T-helper 22 cell (primary cell): ENCODE results near the gene TP73.

Experiments used
- DNase-seq: peaks from one replicate; pipeline ENCODE4 v3.0.0-alpha.2; 2020; ENCODE audit warnings: low read depth

Gene TP73

GRCh38 chr1:3653286-3653618 lies 936 bp downstream of the TP73 start:
- DNase-seq, result no peak

DNA sequence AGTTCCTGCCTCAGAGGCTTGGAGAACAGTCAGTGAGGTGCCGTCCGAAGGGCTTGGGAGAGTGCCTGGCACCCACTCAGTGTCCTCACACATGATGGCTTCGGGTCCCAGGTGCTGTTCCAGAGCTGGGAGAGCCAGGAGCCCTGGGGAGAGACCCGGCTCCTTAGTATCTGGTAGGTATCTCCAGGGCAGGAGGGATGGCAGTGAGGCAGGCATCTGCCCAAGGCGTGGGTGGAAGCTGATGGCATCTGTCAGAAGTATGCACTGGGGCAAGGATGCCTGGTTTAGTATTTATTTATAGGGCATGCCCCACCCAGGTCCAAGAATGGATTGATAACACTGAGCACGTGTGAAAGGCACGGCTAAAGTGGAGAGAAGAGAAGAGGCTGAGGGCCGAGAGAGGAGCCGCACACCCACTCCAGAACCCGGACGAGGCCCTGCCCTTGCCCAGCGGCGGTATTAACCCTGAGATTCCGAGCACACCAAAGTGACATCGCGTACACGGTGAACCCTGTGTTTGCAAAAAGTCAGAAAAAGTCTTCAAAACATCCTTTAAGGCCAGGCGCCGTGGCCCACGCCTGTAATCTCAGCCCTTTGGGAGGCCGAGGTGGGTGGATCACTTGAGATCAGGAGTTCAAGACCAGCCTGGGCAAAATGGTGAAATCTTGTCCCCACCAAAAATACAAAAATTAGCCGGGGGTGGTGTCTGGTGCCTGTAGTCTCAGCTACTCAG lies 2.4 kb downstream of the TP73 start:
- no peak for DNase-seq

DNA sequence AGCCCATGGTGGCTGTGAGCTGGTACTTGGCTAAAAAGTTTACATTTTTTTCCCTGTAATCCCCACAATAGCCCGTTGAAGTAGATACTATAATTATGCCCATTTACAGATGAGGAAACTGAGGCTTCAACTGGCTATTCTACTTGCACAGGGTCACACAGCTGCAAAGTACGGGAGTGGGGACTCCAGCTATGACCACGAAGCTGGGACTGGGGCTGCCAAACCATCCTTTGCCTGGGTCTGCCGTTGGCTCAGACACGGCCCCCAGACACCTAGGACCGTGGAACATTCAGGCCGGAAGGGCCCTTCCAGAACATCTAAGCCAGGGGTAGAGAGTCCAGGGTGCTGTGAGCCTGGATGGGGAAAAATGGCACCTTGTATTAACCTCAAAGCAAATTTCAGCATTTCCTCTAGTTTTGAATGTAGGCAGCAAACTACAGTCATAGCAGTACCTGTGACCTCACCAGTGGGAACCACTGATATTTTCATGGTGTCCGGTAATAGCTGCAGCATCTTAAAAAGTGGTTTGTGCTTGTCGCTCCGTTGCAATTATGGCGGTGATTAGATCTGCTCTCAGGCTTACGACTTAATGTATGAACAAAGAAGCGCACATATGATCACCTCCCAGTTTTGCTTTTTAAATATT lies 4.3 kb downstream of the TP73 start:
- DNase-seq, result no peak

- DNase-seq, result no peak
Measured at GRCh38 chr1:3657096-3657475, 4.8 kb downstream of the TP73 start.

- no peak for DNase-seq
Measured at GRCh38 chr1:3657578-3658230, 5.4 kb downstream of the TP73 start.

DNA sequence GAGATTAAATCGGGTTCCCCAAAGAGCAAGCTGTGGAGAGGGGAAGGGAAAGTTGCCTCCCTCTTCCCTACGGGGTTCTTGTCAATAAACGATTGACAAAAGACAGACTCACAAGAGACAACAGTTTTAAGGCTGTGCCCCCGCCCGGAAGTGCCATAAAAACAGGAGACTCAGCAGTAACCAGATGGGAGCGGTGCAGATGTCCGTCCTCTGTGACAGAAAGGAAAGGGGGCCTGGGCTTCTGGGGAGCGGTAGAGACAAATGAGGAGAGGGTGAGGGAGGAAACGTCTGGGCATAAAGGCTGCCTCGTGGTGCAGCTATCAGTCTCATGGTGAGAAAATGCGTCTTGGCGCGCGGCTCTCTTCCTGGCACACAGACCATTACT lies 5.9 kb downstream of the TP73 start:
- no peak for DNase-seq

- DNase-seq, result no peak
Measured at GRCh38 chr1:3659093-3659492, 6.8 kb downstream of the TP73 start.

- DNase-seq, result no peak
Measured at GRCh38 chr1:3660704-3661103, 8.4 kb downstream of the TP73 start.

GRCh38 chr1:3661631-3662030 lies 9.3 kb downstream of the TP73 start:
- DNase-seq, result no peak

DNA sequence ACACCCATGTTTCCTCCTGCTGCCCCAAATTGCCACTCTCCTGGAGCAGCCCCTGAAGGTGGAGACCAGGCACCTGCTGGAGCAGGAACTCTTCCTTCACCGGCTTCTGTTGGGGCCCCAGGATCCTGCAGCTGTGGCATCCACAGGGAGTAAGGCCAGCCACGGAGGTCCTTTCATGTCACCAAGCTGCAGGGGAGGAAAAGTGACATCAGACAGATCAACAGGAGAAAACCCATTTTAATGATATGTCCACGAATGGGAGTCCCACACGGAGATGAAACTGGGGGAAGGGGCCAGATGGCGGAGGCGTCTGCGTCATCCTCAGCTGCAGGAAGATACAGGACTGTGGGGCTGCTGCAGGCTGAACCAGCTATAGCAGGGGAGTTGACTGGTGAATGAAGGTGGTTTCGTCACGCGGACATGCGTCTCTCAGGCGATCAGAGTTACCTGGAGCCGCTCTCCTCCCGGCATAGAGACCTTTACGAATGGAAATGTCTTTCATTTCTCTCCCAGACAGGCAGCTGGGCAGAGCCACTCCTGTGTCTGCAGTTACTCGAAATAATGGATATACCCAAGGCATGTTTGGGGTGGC lies 9.9 kb downstream of the TP73 start:
- no peak for DNase-seq

DNA sequence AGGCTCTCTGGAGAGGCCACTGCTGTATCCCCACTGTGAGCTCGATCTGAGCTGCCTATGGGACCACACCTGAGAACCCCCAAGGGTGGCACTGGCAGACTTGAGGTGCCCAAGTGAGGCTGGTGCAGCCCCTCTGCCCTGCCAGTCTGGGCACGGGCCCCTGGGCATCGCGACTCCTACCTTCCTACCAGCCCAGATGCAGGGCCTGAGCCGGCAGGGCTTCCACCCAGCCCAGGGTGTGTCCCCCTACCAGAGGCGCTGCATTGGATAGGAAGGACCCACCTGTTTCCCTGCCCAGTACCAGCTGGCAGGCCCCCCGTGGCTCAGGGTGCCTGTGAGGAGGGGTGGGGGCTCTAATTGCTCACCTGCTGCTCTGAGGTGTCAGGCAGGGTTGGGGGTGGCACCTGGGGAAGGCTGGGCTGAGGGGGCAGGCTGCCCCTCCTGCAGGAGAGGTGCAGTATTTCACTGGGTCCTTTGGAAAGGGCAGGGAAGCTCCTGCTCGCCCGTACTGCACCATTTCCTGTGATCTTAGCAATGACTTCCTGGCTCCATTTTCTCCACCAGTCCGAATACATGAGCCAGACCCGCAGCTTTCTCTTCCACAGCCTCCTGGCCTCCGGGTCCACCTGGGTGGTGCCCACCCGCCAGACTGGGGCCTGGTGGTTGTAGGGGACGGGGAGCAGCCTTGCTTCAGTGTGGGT lies 11.8 kb downstream of the TP73 start:
- DNase-seq, result no peak

- no peak for DNase-seq
Measured at GRCh38 chr1:3664700-3665375, 12.5 kb downstream of the TP73 start.

GRCh38 chr1:3668148-3668547 lies 15.8 kb downstream of the TP73 start:
- DNase-seq, result no peak

DNA sequence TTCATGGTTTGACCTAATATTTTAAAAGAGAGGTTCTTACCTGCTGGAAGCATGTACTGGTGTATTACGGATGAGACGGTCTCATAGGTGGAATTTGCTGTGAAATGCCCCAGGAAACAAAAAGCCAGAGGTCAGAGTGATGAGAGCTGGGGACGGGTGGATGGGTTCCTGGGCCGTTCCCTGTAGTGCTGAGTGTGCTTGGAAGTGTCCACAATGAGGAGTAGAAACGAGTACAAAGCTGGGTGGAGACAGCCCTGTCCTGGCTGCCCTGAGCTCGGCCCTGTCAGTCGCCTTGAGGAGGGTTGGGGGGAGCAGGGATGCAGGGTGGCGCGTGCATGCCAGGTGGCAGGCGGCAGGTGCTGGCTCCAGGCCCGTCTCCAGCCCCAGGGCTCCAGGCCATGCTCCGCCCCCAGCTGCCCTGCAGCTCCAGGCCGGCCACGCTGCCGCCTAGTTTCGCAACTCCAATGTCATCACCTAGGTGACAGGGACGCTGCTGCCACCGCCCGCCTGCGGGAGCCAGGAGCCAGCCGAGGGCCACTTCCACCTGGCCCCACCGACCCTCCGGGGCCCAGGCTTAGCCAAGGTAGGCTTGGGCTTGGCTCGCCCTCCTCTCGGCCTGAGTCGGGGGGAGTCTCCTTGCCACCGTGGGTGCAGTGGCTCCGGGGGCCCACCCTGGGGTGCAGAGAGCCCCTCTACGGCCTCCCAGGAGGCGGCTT lies 16.4 kb downstream of the TP73 start:
- DNase-seq, result no peak

- DNase-seq, result no peak
Measured at GRCh38 chr1:3669421-3669821, 17.1 kb downstream of the TP73 start.

- no peak for DNase-seq
Measured at GRCh38 chr1:3669971-3670431, 17.7 kb downstream of the TP73 start.

DNA sequence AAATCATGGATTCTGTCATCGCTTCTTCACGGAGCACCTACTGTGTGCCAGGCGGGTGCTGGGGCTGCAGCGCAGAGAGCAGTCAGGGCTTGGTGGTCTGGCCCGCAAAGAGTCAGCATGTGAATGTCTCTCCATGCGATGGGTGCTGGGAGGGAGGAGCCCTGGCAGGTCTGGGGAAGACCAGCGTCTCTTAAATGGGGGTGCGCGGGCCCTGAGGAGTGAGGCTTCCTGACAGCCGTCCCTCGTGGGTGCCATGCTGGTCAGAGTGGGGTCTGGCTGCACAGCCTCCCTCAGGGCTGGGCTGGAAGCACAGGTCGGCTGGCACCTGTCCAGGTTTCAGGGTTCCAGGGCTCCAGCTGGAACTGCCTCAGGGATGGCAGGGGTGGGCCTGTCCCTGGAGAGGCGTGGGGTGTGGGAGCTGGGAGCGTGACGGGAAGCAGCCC lies 18.5 kb downstream of the TP73 start:
- no peak for DNase-seq

DNA sequence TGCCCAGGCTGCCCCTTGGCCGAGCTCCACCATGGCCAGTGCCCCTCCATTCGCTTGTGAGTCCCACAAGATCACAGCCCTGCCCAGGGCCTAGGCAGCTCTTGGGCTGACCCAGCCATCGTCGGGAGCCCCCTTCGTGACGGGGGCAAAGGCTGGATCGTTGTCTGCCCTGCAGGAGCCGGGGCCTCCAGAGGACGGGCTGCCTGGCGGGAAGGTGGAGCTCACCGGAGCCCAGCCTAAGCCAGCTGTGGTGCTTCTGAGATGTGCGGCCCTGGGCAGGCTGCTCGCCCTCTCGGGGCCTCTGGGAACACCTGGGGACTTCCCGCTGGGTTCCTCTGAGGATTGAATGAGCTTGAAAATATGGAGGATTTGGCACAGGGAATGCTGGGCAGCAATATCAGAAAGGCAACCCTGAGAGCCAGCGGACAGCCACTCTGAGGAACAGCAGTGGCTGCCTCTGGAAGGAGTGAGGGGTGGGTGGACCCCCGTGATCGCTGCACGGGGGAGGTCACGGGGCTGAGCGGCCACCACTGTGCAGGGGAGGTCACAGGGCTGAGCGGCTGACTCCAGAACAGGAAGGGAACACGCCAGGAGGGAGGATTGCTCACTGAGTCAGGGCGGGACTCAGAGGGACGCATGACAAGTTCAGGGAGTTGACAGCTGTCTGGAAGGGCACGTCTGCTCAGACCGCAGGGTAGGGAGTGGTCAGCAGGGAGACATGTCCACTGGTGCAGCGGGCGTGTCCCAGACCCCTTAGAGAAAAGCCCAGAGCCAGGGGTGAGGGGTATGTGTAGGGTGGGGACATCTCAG lies 19.3 kb downstream of the TP73 start:
- DNase-seq, result no peak

GRCh38 chr1:3672231-3672970 lies 20.1 kb downstream of the TP73 start:
- DNase-seq, result no peak

GRCh38 chr1:3672971-3673361 lies 20.6 kb downstream of the TP73 start:
- no peak for DNase-seq
